NCI-H774 (cell line): Measurements from ENCODE around the gene AK3.
"Not testable (repeated sequence)": the region's sequence is repeated elsewhere in the genome, so short reads cannot be mapped to it uniquely, and the experiment has no call there.

Source experiments
- DNase-seq: peaks from one replicate; lab custom pipeline; 2025; lab: John Stamatoyannopoulos, UW

AK3 gene

GRCh38 chr9:4666042-4666699 lies 74.8 kb downstream of the AK3 start, which contains the start of gene SPATA6L:
TSS of gene SPATA6L (minus strand) at chr9:4666480. CDS start at chr9:4666250, 230 bp downstream.
- peak; percentile 78 for DNase-seq

GRCh38 chr9:4665357-4665756 lies 75.6 kb downstream of the AK3 start:
- DNase-seq = peak; percentile 34

GRCh38 chr9:4663956-4664355 lies 77.0 kb downstream of the AK3 start:
- no peak for DNase-seq

GRCh38 chr9:4662989-4663792 lies 77.8 kb downstream of the AK3 start:
- peak; percentile 45 for DNase-seq

GRCh38 chr9:4662108-4662988 lies 78.7 kb downstream of the AK3 start, which contains the start of gene PLPP6:
TSS of gene PLPP6 (plus strand) at chr9:4662294. CDS start at chr9:4662376, 82 bp downstream.
- peak; percentile 95 for DNase-seq

GRCh38 chr9:4661611-4662010 lies 79.4 kb downstream of the AK3 start:
- no peak for DNase-seq

GRCh38 chr9:4661165-4661564 lies 79.8 kb downstream of the AK3 start:
- DNase-seq = no peak

GRCh38 chr9:4660665-4661064 lies 80.3 kb downstream of the AK3 start:
- DNase-seq = not testable (repeated sequence)
